AG10803 (cell line): ENCODE measurements around the gene IL17RB.

ENCODE experiments used
- DNase-seq: peaks from one replicate; pipeline ENCODE4 v3.0.0; 2010; ENCODE audit warnings: low read depth
- H3K4me3 ChIP-seq: 2 replicates; pipeline ENCODE4 v1.5.1; 2011; ENCODE audit warnings: mild to moderate bottlenecking, low read length, control low read depth
- CTCF ChIP-seq: conservative IDR thresholded peaks from 2 replicates; pipeline ENCODE4 v1.5.1; 2011; ENCODE audit warnings: mild to moderate bottlenecking, low read length, control low read depth, inconsistent platforms

IL17RB gene

GRCh38 chr3:53808496-53808895 lies 37.9 kb upstream of the IL17RB start:
- H3K4me3 ChIP-seq = no peak overlapping the region
- TF ChIP-seq CTCF = no peak
- no peak for DNase-seq

- DNase-seq = no peak
- no peak for TF ChIP-seq CTCF
- H3K4me3 ChIP-seq = no peak overlapping the region
These were observed 37.1 kb upstream of the IL17RB start for GRCh38 chr3:53809267-53809666.

GRCh38 chr3:53809764-53810400 lies 36.5 kb upstream of the IL17RB start:
- no peak for DNase-seq
- TF ChIP-seq CTCF = no peak
- H3K4me3 ChIP-seq = no peak overlapping the region

- no peak for TF ChIP-seq CTCF
- no peak overlapping the region for H3K4me3 ChIP-seq
- DNase-seq = no peak
These were observed 35.0 kb upstream of the IL17RB start for GRCh38 chr3:53811143-53811927.

- no peak for DNase-seq
- H3K4me3 ChIP-seq = no peak overlapping the region
- no peak for TF ChIP-seq CTCF
These were observed 33.9 kb upstream of the IL17RB start for GRCh38 chr3:53812434-53812833.

GRCh38 chr3:53813229-53813628 lies 33.1 kb upstream of the IL17RB start:
- no peak for TF ChIP-seq CTCF

GRCh38 chr3:53813876-53814275 lies 32.5 kb upstream of the IL17RB start:
- DNase-seq = no peak
- no peak for TF ChIP-seq CTCF

More at GRCh38 chr3:53813229-53813628, 33.1 kb upstream of the IL17RB start:
- no peak overlapping the region for H3K4me3 ChIP-seq
- DNase-seq = no peak

More at GRCh38 chr3:53813876-53814275, 32.5 kb upstream of the IL17RB start:
- H3K4me3 ChIP-seq = no peak overlapping the region
